HepG2 (cell line): ENCODE data around the gene ST8SIA2. TPM values are rescaled to one million over a fixed set of nuclear protein-coding genes. Genes with fewer than 3 reads are reported as not detected.

ENCODE experiments used
- ATAC-seq: fragments of 200-7000 bp; cut with Tn5 transposase; 3 replicates; pipeline ENCODE4 v1.9.1; 2020; ENCODE audit warnings: mild to moderate bottlenecking, moderate library complexity
- BruUV-seq: library from RNA; stranded (reverse); fragments of 400-500 nt; replicated peaks from 2 replicates; lab custom pipeline; 2021; lab: Mats Ljungman, UMichigan
- CTCF ChIA-PET: fragments of 300-600 bp; formaldehyde crosslinking; extraction: SDS; loops from one replicate; lab custom pipeline; 2021; ENCODE audit warnings: low total read pairs, inconsistent platforms, low intra/inter-chr PET ratio; lab: Yijun Ruan, JAX
- POLR2A ChIA-PET: fragments of 350-600 bp; sonication (Branson Sonifier 250); formaldehyde crosslinking; loops from one replicate; lab custom pipeline; 2020; ENCODE audit warnings: antibody characterized with exemption, inconsistent platforms; lab: Yijun Ruan, JAX
- DNase-seq: peaks from one replicate; pipeline ENCODE4 v3.0.0-alpha.2; 2015; ENCODE audit warnings: low spot score
- FAIRE-seq: peaks from 3 replicates; lab custom pipeline; 2011; peaks lifted over from hg19 to GRCh38; lab: Jason Lieb, UNC
- H2AFZ ChIP-seq: one replicate; pipeline ENCODE4 v1.6.1; 2011; ENCODE audit warnings: low read length, inconsistent platforms
- H3K27ac ChIP-seq: fragments of 300-600 bp; 3 replicates; pipeline ENCODE4 v1.8.0; 2011; ENCODE audit warnings: mixed run types, mild to moderate bottlenecking, mixed read lengths, low read length, inconsistent platforms; ENCODE audit not compliant: insufficient read depth; ENCODE audit errors: extremely low read length
- H3K27me3 ChIP-seq, 2 experiments: fragments of 200-600 bp in 1 of 2; 2 replicates in 1 of 2; 3 replicates in 1 of 2; pipeline versions ENCODE4 v1.6.0 to v1.8.0; 2011; ENCODE audit warnings: low read length in 2 of 2, mild to moderate bottlenecking in 2 of 2, moderate library complexity in 2 of 2, inconsistent platforms in 1 of 2; ENCODE audit not compliant: insufficient read depth in 2 of 2, control insufficient read depth in 1 of 2
- H3K36me3 ChIP-seq, 2 experiments: fragments of 200-600 bp in 1 of 2; replicated peaks in 1 of 2; 2 replicates in 1 of 2; 3 replicates in 1 of 2; pipeline versions ENCODE4 v1.5.1 to v1.8.0; 2011; ENCODE audit warnings: low read length in 2 of 2, inconsistent platforms in 1 of 2; ENCODE audit not compliant: insufficient read depth in 2 of 2, control insufficient read depth in 1 of 2
- H3K4me1 ChIP-seq: 2 replicates; pipeline ENCODE4 v1.5.1; 2012; ENCODE audit warnings: low read length, inconsistent platforms; ENCODE audit not compliant: insufficient read depth
- H3K4me2 ChIP-seq: 2 replicates; pipeline ENCODE4 v1.6.0; 2011; ENCODE audit warnings: low read depth, low read length, inconsistent platforms
- H3K4me3 ChIP-seq, 3 experiments: fragments of 200-600 bp in 1 of 3; sonication (generic), shearing (Covaris generic) in 1 of 3; replicated peaks in 1 of 3; 2 replicates each; pipeline ENCODE4 v1.5.1; 2011 to 2016; ENCODE audit warnings: low read length in 3 of 3, inconsistent platforms in 2 of 3, low read depth in 2 of 3, mild to moderate bottlenecking in 2 of 3, control low read depth in 1 of 3, mixed read lengths in 1 of 3; ENCODE audit not compliant: insufficient read depth in 1 of 3
- H3K79me2 ChIP-seq: one replicate; pipeline ENCODE4 v1.6.1; 2011; ENCODE audit warnings: low read length, inconsistent platforms; ENCODE audit not compliant: insufficient read depth
- H3K9ac ChIP-seq: 2 replicates; pipeline ENCODE4 v1.6.0; 2011; ENCODE audit warnings: mild to moderate bottlenecking, low read depth, low read length, inconsistent platforms; ENCODE audit not compliant: insufficient read depth
- H3K9me3 ChIP-seq: 2 replicates; pipeline ENCODE4 v1.5.1; 2012; ENCODE audit warnings: mild to moderate bottlenecking, low read length
- H4K20me1 ChIP-seq: 2 replicates; pipeline ENCODE4 v1.6.0; 2011; ENCODE audit warnings: inconsistent platforms, mild to moderate bottlenecking, low read length, moderate library complexity; ENCODE audit not compliant: insufficient read depth
- BRD4 ChIP-seq: sonication (generic); formaldehyde crosslinking; IDR thresholded peaks from 2 replicates; pipeline ENCODE4 v1.4.0; 2020; ENCODE audit warnings: missing genetic modification reagents
- CC2D1A ChIP-seq: sonication (generic); formaldehyde crosslinking; IDR thresholded peaks from 2 replicates; pipeline ENCODE4 v1.8.1; 2023; ENCODE audit warnings: mild to moderate bottlenecking, missing genetic modification reagents
- CENPX ChIP-seq: sonication (generic); formaldehyde crosslinking; IDR thresholded peaks from 2 replicates; pipeline ENCODE4 v1.9.0; 2021; ENCODE audit warnings: mild to moderate bottlenecking, missing genetic modification reagents, moderate library complexity
- ETV5 ChIP-seq: IDR thresholded peaks from 2 replicates; pipeline ENCODE4 v1.6.1; 2018; ENCODE audit warnings: missing biosample characterization, missing genetic modification reagents, inconsistent platforms, borderline replicate concordance
- IRF2 ChIP-seq: IDR thresholded peaks from 2 replicates; pipeline ENCODE4 v1.6.1; 2018; ENCODE audit warnings: missing genetic modification reagents, missing compliant biosample characterization
- IRX3 ChIP-seq: sonication (generic); formaldehyde crosslinking; IDR thresholded peaks from 2 replicates; pipeline ENCODE4 v1.8.1; 2023; ENCODE audit warnings: mild to moderate bottlenecking, low read depth, missing genetic modification reagents, borderline replicate concordance
- KDM5B ChIP-seq: sonication (generic); formaldehyde crosslinking; IDR thresholded peaks from 2 replicates; pipeline ENCODE4 v1.4.0; 2020; ENCODE audit warnings: missing genetic modification reagents, mild to moderate bottlenecking, borderline replicate concordance
- KLF12 ChIP-seq: sonication (generic); formaldehyde crosslinking; IDR thresholded peaks from 2 replicates; pipeline ENCODE4 v1.4.0; 2020; ENCODE audit warnings: missing genetic modification reagents, borderline replicate concordance
- KMT2A ChIP-seq: sonication (generic); formaldehyde crosslinking; IDR thresholded peaks from 2 replicates; pipeline ENCODE4 v1.4.0; 2020; ENCODE audit warnings: missing genetic modification reagents
- NR2F6 ChIP-seq, 2 experiments: IDR thresholded peaks; 2 replicates each; pipeline ENCODE4 v1.6.1; 2016; ENCODE audit warnings: antibody characterized with exemption in 1 of 2, mild to moderate bottlenecking in 1 of 2
- ZNF256 ChIP-seq: sonication (generic); formaldehyde crosslinking; conservative IDR thresholded peaks from 2 replicates; pipeline ENCODE4 v1.4.0; 2020; ENCODE audit warnings: missing genetic modification reagents
- ZNF546 ChIP-seq: sonication (generic); formaldehyde crosslinking; conservative IDR thresholded peaks from 2 replicates; pipeline ENCODE4 v1.8.1; 2023; ENCODE audit warnings: mild to moderate bottlenecking, missing genetic modification reagents
- ZNF672 ChIP-seq: sonication (generic); formaldehyde crosslinking; IDR thresholded peaks from 2 replicates; pipeline ENCODE4 v1.8.1; 2022; ENCODE audit warnings: missing genetic modification reagents
- ZNF775 ChIP-seq: sonication (generic); formaldehyde crosslinking; IDR thresholded peaks from 2 replicates; pipeline ENCODE4 v1.4.0; 2020; ENCODE audit warnings: missing genetic modification reagents, mild to moderate bottlenecking, moderate library complexity, borderline replicate concordance
- ZNF83 ChIP-seq: sonication (generic); formaldehyde crosslinking; IDR thresholded peaks from 2 replicates; pipeline ENCODE4 v1.4.0; 2020; ENCODE audit warnings: missing genetic modification reagents, mild to moderate bottlenecking, borderline replicate concordance
- ZSCAN9 ChIP-seq: IDR thresholded peaks from 2 replicates; pipeline ENCODE4 v1.6.1; 2016; ENCODE audit warnings: borderline replicate concordance
- WGBS: methylation state at CpG from one replicate; pipeline ENCODE4 v1.1.6; 2017; ENCODE audit warnings: low lambda C conversion rate; 5-methylcytosine and 5-hydroxymethylcytosine counted together
- in situ Hi-C: cut with HindIII; loops from 2 replicates; pipeline ENCODE4 v1.10.0; 2017; ENCODE audit warnings: low pct_unique_long_range_greater_than_20kb; ENCODE audit not compliant: extremely low pct_ligation_motif_present
- intact Hi-C: fragments of 100-400 bp; cut with micrococcal nuclease; formaldehyde crosslinking; loops from one replicate; pipeline ENCODE4 v1.10.0; 2022; ENCODE audit not compliant: unreplicated experiment
- polyA plus RNA-seq, 8 experiments: library from polyadenylated mRNA; depleted of rRNA in 3 of 8; stranded (reverse) in 7 of 8; unstranded in 1 of 8; fragments of >200 nt; fragmentation: Illumina TruSeq in 4 of 8; extraction: Trizol in 4 of 8; gene quantifications; 2 replicates each; pipeline versions ENCODE4 v1.2.1 to v1.2.3, GENCODE V29; 2011 to 2016; ENCODE audit warnings: low read depth in 4 of 8, missing spikeins in 1 of 8, mixed read lengths in 1 of 8; ENCODE audit not compliant: insufficient read depth in 1 of 8
- total RNA-seq, 5 experiments: library from RNA; depleted of rRNA; stranded (reverse); fragments of >200 nt; fragmentation: Illumina TruSeq; extraction: Trizol; gene quantifications; 2 replicates each; pipeline ENCODE4 v1.2.3, GENCODE V29; 2016; ENCODE audit warnings: low read depth in 1 of 5
- TF ChIP-seq, protein P1 (sequence below): sonication (generic); formaldehyde crosslinking; IDR thresholded peaks from 2 replicates; pipeline ENCODE4 v1.4.0; 2020; ENCODE audit warnings: mild to moderate bottlenecking, missing genetic modification reagents

ST8SIA2 gene
- total and polyA plus RNA-seq, 2 of the 13 experiments (the other 11 are each of a cell fraction or from before 2014, with no cell fraction given) = not detected

DNA sequence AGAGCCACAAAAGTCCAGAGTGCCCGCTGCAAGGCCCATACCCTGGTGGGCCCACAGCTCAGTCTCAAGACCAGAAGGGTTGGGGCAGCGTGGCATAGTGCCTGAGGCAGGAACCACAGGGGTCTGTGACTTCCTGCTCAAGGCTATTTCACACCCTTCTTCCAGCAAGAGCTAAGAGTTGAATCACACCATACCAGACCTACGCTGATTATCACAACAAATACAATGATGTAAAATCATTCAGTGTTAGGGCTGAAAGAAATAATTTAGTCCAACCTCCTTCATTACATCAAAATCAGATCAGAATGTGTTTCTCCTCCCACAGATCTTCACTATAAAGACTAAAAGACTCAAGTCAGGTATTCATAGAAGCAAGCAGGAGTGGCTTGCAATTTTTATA is 27.8 kb upstream of the ST8SIA2 start:
- Histone ChIP-seq H3K4me3 (no peak overlapping the region), H3K27me3 (peaks cover 0 to 12% of the 10 kb centered on the region in 2 experiments; a peak in 2 of 5 replicates), H3K9ac (no peak overlapping the region), H3K4me1 (peaks cover 17% of the 10 kb centered on the region), H3K27ac (no peak overlapping the region), H3K4me2 (no peak overlapping the region), H3K9me3 (no peaks in the 10 kb centered on the region), H3K79me2 (no peaks in the 10 kb centered on the region), H3K36me3 (no peaks in the 10 kb centered on the region), H4K20me1 (no peaks in the 10 kb centered on the region), H2AFZ (no peak overlapping the region)
- no peak for TF ChIP-seq ZNF546 (CRISPR knock-in tag)
- no peak for TF ChIP-seq ETV5 (CRISPR knock-in tag)
- no peak for TF ChIP-seq NR2F6 (IDR thresholded peaks at IDR 0.05)
- no peak for TF ChIP-seq NR2F6 (CRISPR knock-in tag; IDR thresholded peaks at IDR 0.05)
- TF ChIP-seq, protein P1, sequence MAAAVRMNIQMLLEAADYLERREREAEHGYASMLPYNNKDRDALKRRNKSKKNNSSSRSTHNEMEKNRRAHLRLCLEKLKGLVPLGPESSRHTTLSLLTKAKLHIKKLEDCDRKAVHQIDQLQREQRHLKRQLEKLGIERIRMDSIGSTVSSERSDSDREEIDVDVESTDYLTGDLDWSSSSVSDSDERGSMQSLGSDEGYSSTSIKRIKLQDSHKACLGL = no peak
- TF ChIP-seq CC2D1A (CRISPR knock-in tag) = no peak
- TF ChIP-seq IRF2 = no peak
- no peak for TF ChIP-seq IRX3 (CRISPR knock-in tag)
- no peak for TF ChIP-seq ZNF775 (CRISPR knock-in tag)
- TF ChIP-seq CENPX (CRISPR knock-in tag) = no peak
- TF ChIP-seq ZSCAN9 (CRISPR knock-in tag) = no peak
- TF ChIP-seq ZNF83 (CRISPR knock-in tag) = no peak
- no peak for TF ChIP-seq ZNF672 (CRISPR knock-in tag)
- no peak for TF ChIP-seq ZNF256
- TF ChIP-seq BRD4 (CRISPR knock-in tag) = no peak
- TF ChIP-seq KMT2A (CRISPR knock-in tag) = no peak
- TF ChIP-seq KLF12 (CRISPR knock-in tag) = no peak
- no peak for TF ChIP-seq KDM5B
- ChIA-PET POLR2A (no interaction called here), CTCF (no interaction called here)
- BruUV-seq = no TSS peak
- WGBS = 35% methylated on average over 2 of the region's 3 CpGs
- in situ Hi-C loops = no loop called here
- DNase-seq (no peak), ATAC-seq (no peak), FAIRE-seq (no peak)
- intact Hi-C loops = no loop called here
